Upper lobe of left lung (tissue), 6 donors: ENCODE results near the gene MAPK8IP3. TPM values are rescaled to one million over a fixed set of nuclear protein-coding genes. Genes with fewer than 3 reads are reported as not detected.

Source experiments
- ATAC-seq, 2 donors: fragments of 200-7000 bp; cut with Tn5 transposase; one replicate each; pipeline ENCODE4 v1.9.1; 2022; ENCODE audit warnings: mild to moderate bottlenecking in 2 of 2, moderate library complexity in 2 of 2; ENCODE audit not compliant: low FRiP score in 2 of 2
- DNase-seq, 2 donors: peaks; one replicate each; pipeline ENCODE4 v3.0.0-alpha.2; 2019 to 2020
- H3K27ac ChIP-seq, 4 donors: fragments of 200-600 bp; sonication (generic); one replicate each; pipeline ENCODE4 v1.5.1; 2016 to 2019
- H3K27me3 ChIP-seq, 4 donors: fragments of 200-600 bp; sonication (generic); one replicate each; pipeline ENCODE4 v1.5.1; 2017 to 2019
- H3K36me3 ChIP-seq, 4 donors: fragments of 200-600 bp; sonication (generic); one replicate each; pipeline ENCODE4 v1.5.1; 2016 to 2019
- H3K4me1 ChIP-seq, 4 donors: fragments of 200-600 bp; sonication (generic); one replicate each; pipeline ENCODE4 v1.5.1; 2018 to 2019
- H3K4me3 ChIP-seq, 4 donors: fragments of 200-600 bp; sonication (generic); one replicate each; pipeline ENCODE4 v1.5.1; 2017 to 2019; ENCODE audit warnings: mild to moderate bottlenecking in 2 of 4, moderate library complexity in 1 of 4
- H3K9me3 ChIP-seq, 4 donors: fragments of 200-600 bp; sonication (generic); one replicate each; pipeline ENCODE4 v1.5.1; 2018 to 2019
- CTCF ChIP-seq, 6 experiments: fragments of 450-650 bp in 4 of 6; fragments of 200-600 bp in 2 of 6; sonication (generic) in 2 of 6; IDR thresholded peaks; one replicate each; pipeline ENCODE4 v1.5.1; 2016 to 2019; ENCODE audit warnings: antibody characterized with exemption in 6 of 6
- EP300 ChIP-seq, 4 donors: sonication (generic); formaldehyde crosslinking; IDR thresholded peaks; one replicate each; pipeline ENCODE4 v1.5.1; 2017; ENCODE audit warnings: antibody characterized with exemption in 4 of 4, control low read depth in 2 of 4
- POLR2A ChIP-seq, 4 donors: fragments of 450-650 bp; IDR thresholded peaks; one replicate each; pipeline ENCODE4 v1.5.1; 2016 to 2017; ENCODE audit warnings: antibody characterized with exemption in 4 of 4, mild to moderate bottlenecking in 2 of 4
- POLR2AphosphoS5 ChIP-seq, 2 donors: sonication (generic); formaldehyde crosslinking; IDR thresholded peaks; one replicate each; pipeline ENCODE4 v1.5.1; 2017; ENCODE audit warnings: antibody characterized with exemption in 2 of 2
- WGBS, 2 donors: methylation state at CpG; one replicate each; pipeline ENCODE4 v1.1.5; 2017 to 2018; 5-methylcytosine and 5-hydroxymethylcytosine counted together
- total RNA-seq, 6 donors: library from RNA; depleted of rRNA in 4 of 6; stranded (reverse); fragments of >200 nt in 4 of 6; gene quantifications; one replicate each; pipeline versions ENCODE4 v1.1.0 to v1.2.1, GENCODE V29; 2016 to 2021
- donor health status: DM: no; HTN: no; CAD: no; lungs with moderate emphysema.
- donor health status: DM: no; HTN: yes; CAD: no; lungs with severe emphysema.

The MAPK8IP3 gene
- total RNA-seq, 6 donors from 2014 or later = 46.4 to 505 (median 71.9) TPM

DNA sequence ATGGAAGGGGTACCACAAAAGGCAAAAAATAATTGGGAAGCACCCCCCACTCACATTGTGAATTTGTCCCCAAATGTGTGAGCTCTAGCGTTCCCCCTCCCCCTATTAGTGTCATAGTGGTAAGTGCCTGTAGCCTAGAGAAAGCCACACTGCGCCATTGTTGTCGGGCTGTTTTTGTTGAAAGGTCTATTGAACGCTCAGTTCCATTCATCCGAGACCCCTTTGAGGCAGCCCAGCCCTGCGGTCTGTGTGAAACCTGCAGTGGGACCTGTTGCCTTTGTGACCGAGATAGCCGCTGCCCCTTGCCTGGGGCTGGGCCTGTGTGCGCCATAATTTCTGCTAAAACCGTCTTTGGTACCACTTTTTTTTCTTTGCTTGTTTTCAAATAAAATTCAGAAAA lies 25.0 kb upstream of the MAPK8IP3 start:
- ATAC-seq (no peak), DNase-seq (no peak)
- TF ChIP-seq POLR2A (IDR thresholded peaks at IDR 0.05) (no peak), POLR2AphosphoS5 (IDR thresholded peaks at IDR 0.05) (no peak), EP300 (IDR thresholded peaks at IDR 0.05) (no peak), CTCF (IDR thresholded peaks at IDR 0.05) (no peak)
- Histone ChIP-seq H3K9me3 (no peaks in the 10 kb centered on the region), H3K4me1 (peaks cover 7 to 26% (median 18%) of the 10 kb centered on the region in 4 donors), H3K4me3 (no peak overlapping the region), H3K27ac (no peak overlapping the region), H3K36me3 (peaks cover 4 to 23% (median 11%) of the 10 kb centered on the region in 4 donors), H3K27me3 (no peaks in the 10 kb centered on the region)
- WGBS, 2 donors = 87 to 92% methylated on average over 10 of the region's 10 CpGs

DNA sequence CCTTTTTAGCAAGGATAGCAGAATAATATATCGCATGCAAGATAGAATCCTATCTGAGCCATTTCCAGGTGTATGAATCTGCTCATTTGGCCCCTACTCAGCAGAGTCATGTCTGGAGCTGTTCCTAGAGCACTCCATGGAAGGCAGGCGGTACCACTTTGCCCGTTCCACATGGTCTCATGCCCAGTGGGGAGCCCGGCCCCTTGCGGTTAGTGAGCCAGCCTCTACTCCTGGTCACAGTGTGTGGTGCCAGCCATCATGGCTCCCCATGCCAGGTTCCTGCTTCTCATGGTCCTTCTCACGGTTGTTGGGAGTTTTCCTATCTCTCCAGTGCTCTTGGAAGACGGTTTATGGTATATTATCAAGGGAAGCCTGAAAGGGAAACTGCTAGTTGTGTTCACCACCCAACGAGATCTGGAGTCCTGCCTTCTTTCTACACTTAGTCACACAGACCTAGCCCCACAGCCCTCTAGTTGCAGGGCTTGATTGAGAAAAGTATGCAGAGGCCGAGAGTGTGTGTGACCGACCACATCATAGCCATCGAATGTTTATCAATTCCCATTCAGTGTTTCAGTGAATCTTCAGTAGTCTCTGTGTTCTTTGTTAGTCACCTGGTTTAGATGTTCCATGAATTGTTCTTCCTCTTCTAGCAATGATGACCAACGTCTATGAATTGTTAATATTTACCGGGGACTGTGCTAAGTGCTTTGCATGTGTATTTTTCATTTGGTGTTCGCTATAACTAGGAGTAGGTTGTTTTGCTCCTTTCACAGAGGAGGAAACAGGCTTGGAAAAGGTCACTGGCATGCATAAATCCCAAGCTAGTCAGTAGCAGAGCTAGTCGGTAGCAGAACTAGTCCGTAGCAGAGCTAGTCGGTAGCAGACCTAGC lies 18.3 kb upstream of the MAPK8IP3 start:
- DNase-seq = no peak
- H3K9me3 ChIP-seq = no peaks in the 10 kb centered on the region
- no peak for TF ChIP-seq CTCF (IDR thresholded peaks at IDR 0.05)
- TF ChIP-seq POLR2AphosphoS5 (IDR thresholded peaks at IDR 0.05) = no peak
- no peak for TF ChIP-seq EP300 (IDR thresholded peaks at IDR 0.05)
- TF ChIP-seq POLR2A (IDR thresholded peaks at IDR 0.05) = no peak
- WGBS, 2 donors = 91 to 92% methylated on average over 17 of the region's 17 CpGs
- peak overlapping the region in 2 of 4 donors; percentile 32 to 64 for H3K27ac ChIP-seq
- H3K4me3 ChIP-seq = no peak overlapping the region
- no peaks in the 10 kb centered on the region for H3K27me3 ChIP-seq
- ATAC-seq = no peak
- H3K4me1 ChIP-seq = peaks cover 0 to 7% (median 2%) of the 10 kb centered on the region in 4 donors
- peaks cover 4 to 73% (median 40%) of the 10 kb centered on the region in 4 donors for H3K36me3 ChIP-seq

GRCh38 chr16:1688807-1689560 lies 17.0 kb upstream of the MAPK8IP3 start:
- peaks cover 9 to 77% (median 45%) of the 10 kb centered on the region in 4 donors for H3K36me3 ChIP-seq
- peak overlapping the region; percentile 32 to 68 (median 61) for H3K27ac ChIP-seq
- DNase-seq = peak in 1 of 2 donors; percentile 83
- no peak overlapping the region for H3K4me3 ChIP-seq
- ATAC-seq = peak in 1 of 2 donors; percentile 90
- no peaks in the 10 kb centered on the region for H3K9me3 ChIP-seq
- 67 to 78% methylated on average over 10 of the region's 10 CpGs for WGBS, 2 donors
- TF ChIP-seq CTCF (IDR thresholded peaks at IDR 0.05) (no peak), EP300 (IDR thresholded peaks at IDR 0.05) (peak in 1 of 4 donors; percentile 19)
- peaks cover 0 to 7% (median 2%) of the 10 kb centered on the region in 4 donors for H3K4me1 ChIP-seq
- H3K27me3 ChIP-seq = no peaks in the 10 kb centered on the region

- WGBS, 2 donors = 82 to 88% methylated on average over 7 to 13 of the region's 13 CpGs
- no peak for DNase-seq
- H3K36me3 ChIP-seq = peaks cover 9 to 82% (median 44%) of the 10 kb centered on the region in 4 donors
These were observed 16.1 kb upstream of the MAPK8IP3 start for GRCh38 chr16:1689853-1690252.

More at GRCh38 chr16:1689853-1690252, 16.1 kb upstream of the MAPK8IP3 start:
- peaks cover 0 to 7% (median 2%) of the 10 kb centered on the region in 4 donors for H3K4me1 ChIP-seq
- peak overlapping the region; percentile 32 to 68 (median 61) for H3K27ac ChIP-seq
- TF ChIP-seq POLR2AphosphoS5 (IDR thresholded peaks at IDR 0.05) = no peak
- no peak for TF ChIP-seq EP300 (IDR thresholded peaks at IDR 0.05)
- no peak for TF ChIP-seq CTCF (IDR thresholded peaks at IDR 0.05)
- no peak for TF ChIP-seq POLR2A (IDR thresholded peaks at IDR 0.05)
- no peak for ATAC-seq
- H3K9me3 ChIP-seq = no peaks in the 10 kb centered on the region
- H3K27me3 ChIP-seq = no peaks in the 10 kb centered on the region
- H3K4me3 ChIP-seq = no peak overlapping the region
